HUES48 (cell line): ENCODE results near the gene PTPRG.
A peak's percentile ranks its signal among the peaks of the same experiment; 100 is the strongest.

Source experiments
- H3K27ac ChIP-seq: one replicate; pipeline ENCODE4 v1.7.0; 2013; ENCODE audit warnings: low read depth, low read length, inconsistent platforms
- H3K27me3 ChIP-seq: 2 replicates; pipeline ENCODE4 v1.6.1; 2013; ENCODE audit warnings: mild to moderate bottlenecking, low read length; ENCODE audit not compliant: control insufficient read depth, insufficient read depth
- H3K36me3 ChIP-seq: 2 replicates; pipeline ENCODE4 v1.6.1; 2013; ENCODE audit warnings: low read length; ENCODE audit not compliant: control insufficient read depth, insufficient read depth
- H3K4me1 ChIP-seq: 2 replicates; pipeline ENCODE4 v1.6.1; 2013; ENCODE audit warnings: mild to moderate bottlenecking, low read length; ENCODE audit not compliant: control insufficient read depth, insufficient read depth
- H3K4me3 ChIP-seq: 2 replicates; pipeline ENCODE4 v1.5.1; 2013; ENCODE audit warnings: mild to moderate bottlenecking, low read depth, low read length
- H3K9ac ChIP-seq: 2 replicates; pipeline ENCODE4 v1.6.1; 2013; ENCODE audit warnings: mild to moderate bottlenecking, low read depth, low read length, moderate library complexity
- H3K9me3 ChIP-seq: 2 replicates; pipeline ENCODE4 v1.6.1; 2013; ENCODE audit warnings: low read length; ENCODE audit not compliant: control insufficient read depth, insufficient read depth

Gene PTPRG

DNA sequence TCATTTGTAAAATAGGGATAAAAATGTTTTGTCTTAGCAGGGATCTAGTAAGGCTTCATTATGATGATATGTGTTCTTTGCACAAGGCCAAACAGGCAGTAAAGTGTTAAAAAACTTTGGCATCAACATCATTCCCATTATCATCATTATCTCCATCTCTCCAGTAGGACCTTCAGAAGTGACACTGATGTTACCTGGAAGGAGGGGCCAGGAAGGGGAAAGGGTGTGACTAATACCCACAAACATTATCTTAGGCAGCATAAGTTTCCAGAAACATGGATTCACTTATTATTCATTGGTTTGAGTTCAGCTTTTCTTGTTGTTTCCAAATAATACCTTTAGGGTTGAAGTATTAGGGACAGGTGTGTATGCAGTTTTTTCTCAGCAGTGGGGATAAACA is 399.6 kb downstream of the PTPRG start:
- no peak overlapping the region for H3K27ac ChIP-seq

DNA sequence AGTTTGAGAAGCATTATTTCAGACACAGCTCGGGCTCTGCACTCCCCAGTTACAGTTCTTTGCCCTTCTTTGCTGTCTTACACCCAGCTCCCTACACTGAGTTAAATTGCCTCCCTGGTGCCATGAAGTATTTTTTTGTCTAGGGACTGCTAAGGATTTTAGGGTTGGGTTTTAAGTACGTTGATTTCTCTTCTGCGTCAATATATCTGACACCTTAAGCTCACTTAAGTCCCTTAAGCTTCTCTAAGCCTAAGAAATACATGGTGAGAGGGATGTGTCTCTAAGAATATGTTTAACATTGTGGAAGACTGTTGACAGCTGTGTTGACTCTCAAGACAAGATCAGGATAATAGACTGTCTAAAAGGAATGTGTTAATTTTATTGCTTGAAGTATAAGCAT is 400.5 kb downstream of the PTPRG start:
- Histone ChIP-seq H3K9ac (no peak overlapping the region), H3K27me3 (no peaks in the 10 kb centered on the region), H3K4me1 (peaks cover 35% of the 10 kb centered on the region), H3K27ac (no peak overlapping the region), H3K9me3 (no peaks in the 10 kb centered on the region), H3K36me3 (no peaks in the 10 kb centered on the region), H3K4me3 (no peak overlapping the region)

More for the DNA sequence above, 399.6 kb downstream of the PTPRG start:
- no peaks in the 10 kb centered on the region for H3K27me3 ChIP-seq
- H3K4me1 ChIP-seq = peaks cover 33% of the 10 kb centered on the region
- no peaks in the 10 kb centered on the region for H3K9me3 ChIP-seq
- H3K4me3 ChIP-seq = no peak overlapping the region
- H3K9ac ChIP-seq = no peak overlapping the region
- no peaks in the 10 kb centered on the region for H3K36me3 ChIP-seq

- H3K4me3 ChIP-seq = no peak overlapping the region
- H3K9me3 ChIP-seq = no peaks in the 10 kb centered on the region
- H3K36me3 ChIP-seq = no peaks in the 10 kb centered on the region
- H3K4me1 ChIP-seq = peaks cover 26% of the 10 kb centered on the region
- H3K27ac ChIP-seq = no peak overlapping the region
- no peak overlapping the region for H3K9ac ChIP-seq
- no peaks in the 10 kb centered on the region for H3K27me3 ChIP-seq
Observed at GRCh38 chr3:61964566-61964965, 403.2 kb downstream of the PTPRG start.

DNA sequence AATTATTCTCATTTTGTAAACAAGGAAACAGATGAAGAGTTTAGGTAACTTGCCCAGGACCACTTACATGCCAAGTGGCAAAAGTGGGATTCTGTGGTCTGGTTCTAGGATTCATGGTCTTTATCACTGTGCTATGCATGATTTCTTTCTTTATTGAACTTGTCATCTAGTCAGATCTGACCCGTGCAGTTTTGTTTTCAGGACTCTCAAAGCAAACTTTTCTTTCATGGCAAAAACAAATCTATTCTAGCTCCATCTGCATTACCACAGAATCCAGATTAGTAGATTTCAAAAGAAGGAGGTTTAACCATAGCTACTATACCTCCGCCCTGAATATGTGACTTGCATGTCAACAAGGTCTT is 404.4 kb downstream of the PTPRG start:
- Histone ChIP-seq H3K4me3 (no peak overlapping the region), H3K27me3 (no peaks in the 10 kb centered on the region), H3K9me3 (no peaks in the 10 kb centered on the region), H3K27ac (peak overlapping the region; percentile 32), H3K4me1 (peaks cover 20% of the 10 kb centered on the region), H3K9ac (no peak overlapping the region), H3K36me3 (no peaks in the 10 kb centered on the region)

- Histone ChIP-seq H3K27ac (peak overlapping the region; percentile 32), H3K4me3 (no peak overlapping the region), H3K9ac (no peak overlapping the region)
Observed at GRCh38 chr3:61966200-61966599, 404.8 kb downstream of the PTPRG start.

GRCh38 chr3:61967019-61967418 is 405.6 kb downstream of the PTPRG start:
- Histone ChIP-seq H3K27ac (no peak overlapping the region), H3K4me3 (no peak overlapping the region), H3K9ac (no peak overlapping the region)

More at GRCh38 chr3:61966200-61966599, 404.8 kb downstream of the PTPRG start:
- H3K9me3 ChIP-seq = no peaks in the 10 kb centered on the region
- H3K36me3 ChIP-seq = no peaks in the 10 kb centered on the region
- H3K4me1 ChIP-seq = peaks cover 17% of the 10 kb centered on the region
- no peaks in the 10 kb centered on the region for H3K27me3 ChIP-seq

DNA sequence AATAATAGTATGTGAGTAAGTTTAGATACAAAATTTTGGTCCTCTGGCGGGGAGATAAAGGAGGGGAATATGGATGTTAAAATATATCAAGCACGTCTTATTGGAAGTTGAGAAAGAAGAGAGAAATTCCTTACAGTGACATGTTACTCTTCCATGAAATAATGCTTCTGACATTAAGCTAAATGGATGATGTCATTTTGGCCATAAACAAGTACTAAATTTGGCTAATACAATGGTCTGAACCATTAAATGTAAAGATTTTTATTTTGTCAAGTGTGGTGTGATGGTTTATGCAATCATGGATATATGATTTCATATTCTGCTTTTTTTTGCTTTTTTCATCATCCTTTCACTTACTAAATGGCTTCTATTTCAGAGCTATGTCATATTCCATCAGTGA is 406.6 kb downstream of the PTPRG start:
- H3K27ac ChIP-seq = no peak overlapping the region
- no peaks in the 10 kb centered on the region for H3K9me3 ChIP-seq
- H3K9ac ChIP-seq = no peak overlapping the region

More at GRCh38 chr3:61967019-61967418, 405.6 kb downstream of the PTPRG start:
- Histone ChIP-seq H3K36me3 (no peaks in the 10 kb centered on the region), H3K4me1 (peaks cover 16% of the 10 kb centered on the region), H3K9me3 (no peaks in the 10 kb centered on the region), H3K27me3 (no peaks in the 10 kb centered on the region)

DNA sequence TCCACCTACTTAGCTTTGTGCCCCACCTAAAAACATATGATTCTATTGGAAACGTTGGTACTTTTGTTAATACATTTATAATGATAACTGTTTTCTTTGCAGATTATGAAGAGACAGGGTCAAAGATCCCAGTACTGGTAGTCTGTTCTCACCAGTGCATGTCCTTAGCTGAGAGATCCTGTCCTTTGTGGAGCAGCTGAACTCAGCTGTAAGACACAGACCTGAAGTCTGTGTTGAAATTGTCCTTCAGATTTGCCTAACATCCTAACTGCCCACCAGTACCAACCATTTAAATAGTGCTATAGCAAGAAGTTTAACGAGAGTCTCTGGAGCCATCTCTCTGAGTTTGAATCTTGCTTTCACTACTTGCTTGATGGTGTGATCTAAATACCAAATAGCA is 413.3 kb downstream of the PTPRG start:
- no peaks in the 10 kb centered on the region for H3K9me3 ChIP-seq
- no peaks in the 10 kb centered on the region for H3K27me3 ChIP-seq
- H3K4me3 ChIP-seq = no peak overlapping the region
- no peaks in the 10 kb centered on the region for H3K36me3 ChIP-seq
- no peak overlapping the region for H3K27ac ChIP-seq
- peaks cover 24% of the 10 kb centered on the region for H3K4me1 ChIP-seq
- no peak overlapping the region for H3K9ac ChIP-seq

More for the DNA sequence above, 406.6 kb downstream of the PTPRG start:
- no peaks in the 10 kb centered on the region for H3K27me3 ChIP-seq
- peaks cover 24% of the 10 kb centered on the region for H3K4me1 ChIP-seq
- H3K4me3 ChIP-seq = no peak overlapping the region
- H3K36me3 ChIP-seq = no peaks in the 10 kb centered on the region

DNA sequence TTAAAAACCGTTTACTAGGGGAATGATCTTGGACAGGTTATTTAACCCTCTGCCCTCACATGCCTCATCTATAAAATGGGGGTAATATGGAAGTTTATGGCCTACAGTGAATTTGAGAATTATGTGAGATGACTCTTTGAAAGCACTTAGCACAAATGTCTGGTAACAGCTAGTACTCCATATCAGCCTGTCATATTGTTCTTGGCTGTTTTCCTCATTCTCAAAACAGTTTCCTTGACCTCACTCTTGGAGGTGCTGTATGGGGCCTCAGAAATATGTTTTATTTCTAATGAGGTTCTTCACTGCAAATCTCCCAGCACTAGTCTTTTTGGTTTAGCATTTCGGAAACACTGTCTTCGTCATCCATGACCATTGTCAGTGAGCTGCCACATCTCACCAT is 413.8 kb downstream of the PTPRG start:
- no peaks in the 10 kb centered on the region for H3K9me3 ChIP-seq
- H3K27me3 ChIP-seq = no peaks in the 10 kb centered on the region
- peaks cover 29% of the 10 kb centered on the region for H3K4me1 ChIP-seq
- no peak overlapping the region for H3K27ac ChIP-seq
- H3K9ac ChIP-seq = no peak overlapping the region
- no peaks in the 10 kb centered on the region for H3K36me3 ChIP-seq
- no peak overlapping the region for H3K4me3 ChIP-seq

- no peaks in the 10 kb centered on the region for H3K9me3 ChIP-seq
- H3K4me1 ChIP-seq = peaks cover 37% of the 10 kb centered on the region
- no peak overlapping the region for H3K4me3 ChIP-seq
- no peak overlapping the region for H3K27ac ChIP-seq
- no peaks in the 10 kb centered on the region for H3K36me3 ChIP-seq
- no peaks in the 10 kb centered on the region for H3K27me3 ChIP-seq
- no peak overlapping the region for H3K9ac ChIP-seq
Observed at GRCh38 chr3:61975936-61976335, 414.6 kb downstream of the PTPRG start.

DNA sequence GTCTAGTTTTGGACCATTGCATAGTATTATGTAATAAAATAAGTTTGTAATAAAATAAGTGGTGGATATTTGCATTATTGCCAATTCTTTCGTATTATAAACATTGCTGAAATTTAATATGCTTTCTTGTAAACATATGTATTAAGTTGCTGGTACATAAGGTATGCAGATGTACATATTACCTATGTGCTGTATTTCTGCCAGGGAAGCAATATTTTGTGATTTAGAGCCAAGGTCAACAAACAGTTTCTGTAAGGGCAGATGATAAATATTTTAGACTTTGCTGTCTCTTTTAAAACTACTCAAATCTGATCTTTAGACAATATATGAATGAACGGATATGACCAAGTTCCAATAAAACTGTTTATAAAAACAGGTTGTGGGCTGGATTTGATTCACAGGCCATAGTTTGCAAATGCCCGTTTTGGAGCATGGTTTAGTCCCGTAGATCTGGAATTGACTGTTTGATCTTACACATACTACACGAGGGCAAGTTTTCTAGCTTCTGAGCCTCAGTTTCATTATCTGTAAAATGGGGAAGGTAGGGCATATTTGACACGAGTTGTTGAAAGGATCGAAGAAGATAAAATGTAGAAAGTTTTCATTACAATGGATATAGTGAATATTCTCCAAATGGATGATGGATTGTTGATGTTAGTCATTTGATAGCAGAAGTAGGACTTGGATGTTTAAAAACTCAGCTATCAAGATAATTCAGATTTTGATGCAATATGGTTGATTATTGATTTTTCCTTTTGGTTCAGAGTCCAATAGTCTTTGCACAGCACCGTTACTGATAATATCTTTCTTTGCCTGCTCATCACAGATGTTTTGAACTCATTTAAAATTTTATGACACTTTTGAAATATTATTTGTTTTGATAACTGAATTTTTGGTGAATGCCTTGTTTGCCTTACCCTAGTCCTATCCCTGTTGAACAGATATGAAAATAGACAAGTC is 417.4 kb downstream of the PTPRG start:
- H3K9me3 ChIP-seq = no peaks in the 10 kb centered on the region
- H3K4me3 ChIP-seq = no peak overlapping the region
- H3K36me3 ChIP-seq = no peaks in the 10 kb centered on the region
- H3K4me1 ChIP-seq = peaks cover 23% of the 10 kb centered on the region
- H3K27ac ChIP-seq = peak overlapping the region; percentile 39
- H3K9ac ChIP-seq = no peak overlapping the region
- no peaks in the 10 kb centered on the region for H3K27me3 ChIP-seq
